Fibroblast of lung (primary cell): ENCODE measurements around the gene CTXN2. TPM values are rescaled to one million over a fixed set of nuclear protein-coding genes. Genes with fewer than 3 reads are reported as not detected.

Experiments used
- DNase-seq, 2 donors: peaks; one replicate each; pipeline versions ENCODE4 v3.0.0 to v3.0.0-alpha.2; 2010; ENCODE audit warnings: low read depth in 2 of 2
- H2AFZ ChIP-seq: 2 replicates; pipeline ENCODE4 v1.5.1; 2012; ENCODE audit warnings: low read length, control low read depth, inconsistent platforms
- H3K27ac ChIP-seq: 2 replicates; pipeline ENCODE4 v1.5.1; 2011; ENCODE audit warnings: low read length, control low read depth; ENCODE audit not compliant: insufficient read depth
- H3K27me3 ChIP-seq: 2 replicates; pipeline ENCODE4 v1.5.1; 2011; ENCODE audit warnings: mild to moderate bottlenecking, low read length; ENCODE audit not compliant: control insufficient read depth, insufficient read depth
- H3K36me3 ChIP-seq: 2 replicates; pipeline ENCODE4 v1.5.1; 2011; ENCODE audit warnings: low read length; ENCODE audit not compliant: control insufficient read depth, insufficient read depth
- H3K4me1 ChIP-seq: 2 replicates; pipeline ENCODE4 v1.5.1; 2011; ENCODE audit warnings: low read length; ENCODE audit not compliant: control insufficient read depth, insufficient read depth; ENCODE audit errors: extremely low read depth
- H3K4me2 ChIP-seq: 2 replicates; pipeline ENCODE4 v1.5.1; 2011; ENCODE audit warnings: low read length, control low read depth; ENCODE audit not compliant: insufficient read depth; ENCODE audit errors: extremely low read depth
- H3K4me3 ChIP-seq, 4 experiments: fragments of 200-600 bp in 1 of 4; sonication (generic) in 1 of 4; replicated peaks in 1 of 4; 2 replicates each; pipeline ENCODE4 v1.5.1; 2011 to 2016; ENCODE audit warnings: low read length in 4 of 4, low read depth in 3 of 4, mild to moderate bottlenecking in 3 of 4, control low read depth in 2 of 4, inconsistent platforms in 1 of 4, mixed read lengths in 1 of 4; ENCODE audit not compliant: insufficient read depth in 1 of 4; ENCODE audit errors: control extremely low read depth in 1 of 4
- H3K79me2 ChIP-seq: 2 replicates; pipeline ENCODE4 v1.5.1; 2012; ENCODE audit warnings: mild to moderate bottlenecking, low read length, inconsistent platforms; ENCODE audit not compliant: control insufficient read depth, insufficient read depth
- H3K9ac ChIP-seq: 2 replicates; pipeline ENCODE4 v1.5.1; 2011; ENCODE audit warnings: mild to moderate bottlenecking, low read length, control low read depth; ENCODE audit not compliant: insufficient read depth
- H3K9me3 ChIP-seq: 2 replicates; pipeline ENCODE4 v1.5.1; 2012; ENCODE audit warnings: low read depth, low read length; ENCODE audit not compliant: control insufficient read depth, insufficient read depth
- H4K20me1 ChIP-seq: 2 replicates; pipeline ENCODE4 v1.5.1; 2011; ENCODE audit warnings: low read length; ENCODE audit not compliant: control insufficient read depth, insufficient read depth; ENCODE audit errors: extremely low read depth
- CTCF ChIP-seq, 2 donors: IDR thresholded peaks in 1 of 2; conservative IDR thresholded peaks in 1 of 2; 1 replicate in 1 of 2; 2 replicates in 1 of 2; pipeline ENCODE4 v1.5.1; 2011 to 2012; ENCODE audit warnings: low read length in 2 of 2, control low read depth in 1 of 2, inconsistent platforms in 1 of 2, low read depth in 1 of 2, mild to moderate bottlenecking in 1 of 2
- EZH2 ChIP-seq: IDR thresholded peaks from 2 replicates; pipeline ENCODE4 v1.5.1; 2012; ENCODE audit warnings: low read length, control low read depth, mild to moderate bottlenecking; ENCODE audit errors: missing control alignments
- polyA plus RNA-seq, 2 donors: library from polyadenylated mRNA; depleted of rRNA in 1 of 2; stranded (reverse) in 1 of 2; unstranded in 1 of 2; fragments of >200 nt; gene quantifications; 2 replicates each; pipeline ENCODE4 v1.2.1, GENCODE V29; 2011 to 2012; ENCODE audit warnings: missing spikeins in 1 of 2
- total RNA-seq: library from RNA; depleted of rRNA; stranded (reverse); fragments of >200 nt; gene quantifications from 2 replicates; pipeline ENCODE4 v1.2.1, GENCODE V29; 2014

CTXN2 gene
- total and polyA plus RNA-seq, 2 donors (not counting 1 experiment from before 2014, with no cell fraction given): not detected

GRCh38 chr15:48177383-48177765, 14.1 kb upstream of the CTXN2 start:
- Histone ChIP-seq H2AFZ (peak overlapping the region; percentile 76), H3K36me3 (no peaks in the 10 kb centered on the region), H3K79me2 (peaks cover 7% of the 10 kb centered on the region), H3K4me3 (peak overlapping the region; percentile 57 to 77 (median 68)), H3K27me3 (no peaks in the 10 kb centered on the region), H3K4me1 (no peaks in the 10 kb centered on the region), H4K20me1 (no peaks in the 10 kb centered on the region), H3K9ac (peak overlapping the region; percentile 75), H3K4me2 (peak overlapping the region; percentile 85), H3K9me3 (no peaks in the 10 kb centered on the region), H3K27ac (peak overlapping the region; percentile 77)
- TF ChIP-seq CTCF (conservative IDR thresholded peaks at IDR 0.05 in 1 of 2, IDR thresholded peaks at IDR 0.05 in 1 of 2; ENCODE audit: low read depth in 1 of 2, low read length in 2 of 2) (no peak), EZH2 (no peak)
- DNase-seq: peak; percentile 51 to 70

- peaks cover 7% of the 10 kb centered on the region for H3K79me2 ChIP-seq
- peak within 1 kb of the TSS; percentile 75 for H3K9ac ChIP-seq
- H3K27me3 ChIP-seq: no peaks in the 10 kb centered on the region
- no peaks in the 10 kb centered on the region for H3K4me1 ChIP-seq
- H4K20me1 ChIP-seq: no peaks in the 10 kb centered on the region
- H2AFZ ChIP-seq: peak within 1 kb of the TSS; percentile 76
- no peaks in the 10 kb centered on the region for H3K36me3 ChIP-seq
- H3K4me2 ChIP-seq: peak within 1 kb of the TSS; percentile 85
- DNase-seq: peak; percentile 65 to 66
- peak within 1 kb of the TSS; percentile 57 to 77 (median 68) for H3K4me3 ChIP-seq
- H3K9me3 ChIP-seq: no peaks in the 10 kb centered on the region
- TF ChIP-seq CTCF (conservative IDR thresholded peaks at IDR 0.05 in 1 of 2, IDR thresholded peaks at IDR 0.05 in 1 of 2; ENCODE audit: low read depth in 1 of 2, low read length in 2 of 2): no peak
- TF ChIP-seq EZH2: no peak
- peak within 1 kb of the TSS; percentile 77 for H3K27ac ChIP-seq
Measured at GRCh38 chr15:48177766-48178647, 13.5 kb upstream of the CTXN2 start, which contains the start of gene MYEF2. Gene MYEF2 (minus strand): TSS chr15:48178295. CDS start chr15:48178237, 58 bp downstream.

GRCh38 chr15:48178648-48178931, 12.9 kb upstream of the CTXN2 start:
- no peak overlapping the region for H2AFZ ChIP-seq
- H3K4me3 ChIP-seq: peak overlapping the region in 2 of 4 experiments; percentile 43 to 65
- TF ChIP-seq EZH2: no peak
- no peak for TF ChIP-seq CTCF (conservative IDR thresholded peaks at IDR 0.05 in 1 of 2, IDR thresholded peaks at IDR 0.05 in 1 of 2; ENCODE audit: low read depth in 1 of 2, low read length in 2 of 2)
- H3K4me2 ChIP-seq: peak overlapping the region; percentile 5
- no peak overlapping the region for H3K9ac ChIP-seq
- no peaks in the 10 kb centered on the region for H3K27me3 ChIP-seq
- peak in 1 of 2 donors; percentile 3 for DNase-seq
- no peaks in the 10 kb centered on the region for H3K9me3 ChIP-seq
- no peak overlapping the region for H3K27ac ChIP-seq
- H4K20me1 ChIP-seq: no peaks in the 10 kb centered on the region
- no peaks in the 10 kb centered on the region for H3K4me1 ChIP-seq
- peaks cover 7% of the 10 kb centered on the region for H3K79me2 ChIP-seq
- H3K36me3 ChIP-seq: no peaks in the 10 kb centered on the region
